ENCODE results near the gene PSMA6. TPM values are rescaled to one million over a fixed set of nuclear protein-coding genes. Genes with fewer than 3 reads are reported as not detected.
A peak's percentile ranks its signal among the peaks of the same experiment; 100 is the strongest.
"Not testable (repeated sequence)": the region's sequence is repeated elsewhere in the genome, so short reads cannot be mapped to it uniquely, and the experiment has no call there.

Gene PSMA6
- polyA plus RNA-seq, 2 donors = 92.3 to 156 TPM

GRCh38 chr14:35332517-35333263 lies 40.5 kb downstream of the PSMA6 start:
- H3K27me3 ChIP-seq (ENCODE audit: control insufficient read depth in 1 of 2, insufficient read depth in 2 of 2, low read length in 2 of 2) = no peaks in the 10 kb centered on the region
- no peak overlapping the region for H3K4me3 ChIP-seq (ENCODE audit: low read depth in 1 of 2, low read length in 2 of 2)
- H3K9me3 ChIP-seq (ENCODE audit: control insufficient read depth in 2 of 2, insufficient read depth in 1 of 2, low read depth in 1 of 2, low read length in 1 of 2) = no peaks in the 10 kb centered on the region
- WGBS, 2 donors = 53 to 57% methylated on average over 11 of the region's 11 CpGs
- no peaks in the 10 kb centered on the region for H3K36me3 ChIP-seq (ENCODE audit: control insufficient read depth in 2 of 2, insufficient read depth in 2 of 2, low read length in 1 of 2)
- H3K27ac ChIP-seq (ENCODE audit: low read depth in 2 of 2, low read length in 1 of 2) = peak overlapping the region; percentile 88 to 98
- peaks cover 16 to 37% of the 10 kb centered on the region in 2 donors for H3K4me1 ChIP-seq (ENCODE audit: control insufficient read depth in 2 of 2, insufficient read depth in 2 of 2, low read length in 1 of 2)

GRCh38 chr14:35333264-35333730 lies 41.1 kb downstream of the PSMA6 start:
- WGBS, 2 donors = 48 to 49% methylated on average over 8 of the region's 8 CpGs
- Histone ChIP-seq H3K4me3 (ENCODE audit: low read depth in 1 of 2, low read length in 2 of 2) (no peak overlapping the region), H3K9me3 (ENCODE audit: control insufficient read depth in 2 of 2, insufficient read depth in 1 of 2, low read depth in 1 of 2, low read length in 1 of 2) (no peaks in the 10 kb centered on the region), H3K4me1 (ENCODE audit: control insufficient read depth in 2 of 2, insufficient read depth in 2 of 2, low read length in 1 of 2) (peaks cover 16 to 41% of the 10 kb centered on the region in 2 donors), H3K36me3 (ENCODE audit: control insufficient read depth in 2 of 2, insufficient read depth in 2 of 2, low read length in 1 of 2) (no peaks in the 10 kb centered on the region), H3K27me3 (ENCODE audit: control insufficient read depth in 1 of 2, insufficient read depth in 2 of 2, low read length in 2 of 2) (no peaks in the 10 kb centered on the region), H3K27ac (ENCODE audit: low read depth in 2 of 2, low read length in 1 of 2) (peak overlapping the region; percentile 88 to 98)

GRCh38 chr14:35333797-35334743 lies 41.9 kb downstream of the PSMA6 start:
- H3K27me3 ChIP-seq (ENCODE audit: control insufficient read depth in 1 of 2, insufficient read depth in 2 of 2, low read length in 2 of 2) = no peaks in the 10 kb centered on the region
- H3K9me3 ChIP-seq (ENCODE audit: control insufficient read depth in 2 of 2, insufficient read depth in 1 of 2, low read depth in 1 of 2, low read length in 1 of 2) = no peaks in the 10 kb centered on the region
- H3K36me3 ChIP-seq (ENCODE audit: control insufficient read depth in 2 of 2, insufficient read depth in 2 of 2, low read length in 1 of 2) = no peaks in the 10 kb centered on the region
- no peak overlapping the region for H3K4me3 ChIP-seq (ENCODE audit: low read depth in 1 of 2, low read length in 2 of 2)
- H3K4me1 ChIP-seq (ENCODE audit: control insufficient read depth in 2 of 2, insufficient read depth in 2 of 2, low read length in 1 of 2) = peaks cover 16 to 46% of the 10 kb centered on the region in 2 donors
- peak overlapping the region; percentile 88 to 98 for H3K27ac ChIP-seq (ENCODE audit: low read depth in 2 of 2, low read length in 1 of 2)
- 72 to 79% methylated on average over 15 of the region's 15 CpGs for WGBS, 2 donors

GRCh38 chr14:35335388-35336092 lies 43.4 kb downstream of the PSMA6 start:
- Histone ChIP-seq H3K4me1 (ENCODE audit: control insufficient read depth in 2 of 2, insufficient read depth in 2 of 2, low read length in 1 of 2) (peaks cover 18 to 52% of the 10 kb centered on the region in 2 donors), H3K27me3 (ENCODE audit: control insufficient read depth in 1 of 2, insufficient read depth in 2 of 2, low read length in 2 of 2) (no peaks in the 10 kb centered on the region)
- 64 to 85% methylated on average over 13 of the region's 13 CpGs for WGBS, 2 donors

GRCh38 chr14:35336171-35336493 lies 44.0 kb downstream of the PSMA6 start:
- H3K4me3 ChIP-seq (ENCODE audit: low read depth in 1 of 2, low read length in 2 of 2); H3K36me3 ChIP-seq (ENCODE audit: control insufficient read depth in 2 of 2, insufficient read depth in 2 of 2, low read length in 1 of 2); H3K9me3 ChIP-seq (ENCODE audit: control insufficient read depth in 2 of 2, insufficient read depth in 1 of 2, low read depth in 1 of 2, low read length in 1 of 2); H3K27me3 ChIP-seq (ENCODE audit: control insufficient read depth in 1 of 2, insufficient read depth in 2 of 2, low read length in 2 of 2): not testable (repeated sequence)
- Histone ChIP-seq H3K27ac (ENCODE audit: low read depth in 2 of 2, low read length in 1 of 2) (peak overlapping the region; percentile 87 to 98), H3K4me1 (ENCODE audit: control insufficient read depth in 2 of 2, insufficient read depth in 2 of 2, low read length in 1 of 2) (peaks cover 21 to 55% of the 10 kb centered on the region in 2 donors)
- 62% methylated on average over 3 of the region's 3 CpGs for WGBS, 2 donors

More at GRCh38 chr14:35335388-35336092, 43.4 kb downstream of the PSMA6 start:
- Histone ChIP-seq H3K9me3 (ENCODE audit: control insufficient read depth in 2 of 2, insufficient read depth in 1 of 2, low read depth in 1 of 2, low read length in 1 of 2) (no peaks in the 10 kb centered on the region), H3K36me3 (ENCODE audit: control insufficient read depth in 2 of 2, insufficient read depth in 2 of 2, low read length in 1 of 2) (no peaks in the 10 kb centered on the region), H3K4me3 (ENCODE audit: low read depth in 1 of 2, low read length in 2 of 2) (no peak overlapping the region), H3K27ac (ENCODE audit: low read depth in 2 of 2, low read length in 1 of 2) (peak overlapping the region; percentile 87 to 98)

GRCh38 chr14:35336494-35337268 lies 44.5 kb downstream of the PSMA6 start:
- Histone ChIP-seq H3K4me1 (ENCODE audit: control insufficient read depth in 2 of 2, insufficient read depth in 2 of 2, low read length in 1 of 2) (peaks cover 24 to 55% of the 10 kb centered on the region in 2 donors), H3K9me3 (ENCODE audit: control insufficient read depth in 2 of 2, insufficient read depth in 1 of 2, low read depth in 1 of 2, low read length in 1 of 2) (no peaks in the 10 kb centered on the region), H3K27ac (ENCODE audit: low read depth in 2 of 2, low read length in 1 of 2) (peak overlapping the region; percentile 87 to 98), H3K36me3 (ENCODE audit: control insufficient read depth in 2 of 2, insufficient read depth in 2 of 2, low read length in 1 of 2) (no peaks in the 10 kb centered on the region), H3K27me3 (ENCODE audit: control insufficient read depth in 1 of 2, insufficient read depth in 2 of 2, low read length in 2 of 2) (no peaks in the 10 kb centered on the region), H3K4me3 (ENCODE audit: low read depth in 1 of 2, low read length in 2 of 2) (no peak overlapping the region)
- WGBS, 2 donors = 17 to 26% methylated on average over 28 of the region's 28 CpGs

GRCh38 chr14:35337269-35338255 lies 45.4 kb downstream of the PSMA6 start:
- whole genome bisulfite sequencing, 2 donors = 66% methylated on average over 10 of the region's 10 CpGs
- no peak overlapping the region for H3K4me3 ChIP-seq (ENCODE audit: low read depth in 1 of 2, low read length in 2 of 2)

GRCh38 chr14:35338731-35339405 lies 46.7 kb downstream of the PSMA6 start:
- no peaks in the 10 kb centered on the region for H3K27me3 ChIP-seq (ENCODE audit: control insufficient read depth in 1 of 2, insufficient read depth in 2 of 2, low read length in 2 of 2)
- peak overlapping the region in 1 of 2 donors; percentile 37 for H3K27ac ChIP-seq (ENCODE audit: low read depth in 2 of 2, low read length in 1 of 2)
- WGBS, 2 donors = 61 to 75% methylated on average over 16 of the region's 16 CpGs
- H3K4me3 ChIP-seq (ENCODE audit: low read depth in 1 of 2, low read length in 2 of 2) = no peak overlapping the region
- H3K36me3 ChIP-seq (ENCODE audit: control insufficient read depth in 2 of 2, insufficient read depth in 2 of 2, low read length in 1 of 2) = no peaks in the 10 kb centered on the region
- peaks cover 27 to 55% of the 10 kb centered on the region in 2 donors for H3K4me1 ChIP-seq (ENCODE audit: control insufficient read depth in 2 of 2, insufficient read depth in 2 of 2, low read length in 1 of 2)
- no peaks in the 10 kb centered on the region for H3K9me3 ChIP-seq (ENCODE audit: control insufficient read depth in 2 of 2, insufficient read depth in 1 of 2, low read depth in 1 of 2, low read length in 1 of 2)

More at GRCh38 chr14:35337269-35338255, 45.4 kb downstream of the PSMA6 start:
- Histone ChIP-seq H3K36me3 (ENCODE audit: control insufficient read depth in 2 of 2, insufficient read depth in 2 of 2, low read length in 1 of 2) (no peaks in the 10 kb centered on the region), H3K27ac (ENCODE audit: low read depth in 2 of 2, low read length in 1 of 2) (peak overlapping the region; percentile 87 to 98), H3K27me3 (ENCODE audit: control insufficient read depth in 1 of 2, insufficient read depth in 2 of 2, low read length in 2 of 2) (no peaks in the 10 kb centered on the region), H3K9me3 (ENCODE audit: control insufficient read depth in 2 of 2, insufficient read depth in 1 of 2, low read depth in 1 of 2, low read length in 1 of 2) (no peaks in the 10 kb centered on the region), H3K4me1 (ENCODE audit: control insufficient read depth in 2 of 2, insufficient read depth in 2 of 2, low read length in 1 of 2) (peaks cover 29 to 61% of the 10 kb centered on the region in 2 donors)

Measured in esophagus (tissue), 2 donors.